AG20443 (cell line): ENCODE measurements around the gene TEPSIN.
A peak's percentile ranks its signal among the peaks of the same experiment; 100 is the strongest.

Source experiments
- DNase-seq: peaks from one replicate; pipeline ENCODE4 v3.0.0; 2012; ENCODE audit warnings: low spot score, mixed read lengths

TEPSIN gene

GRCh38 chr17:81219476-81220180 is 19.2 kb downstream of the TEPSIN start:
- no peak for DNase-seq

GRCh38 chr17:81218991-81219390 is 19.9 kb downstream of the TEPSIN start:
- no peak for DNase-seq

- no peak for DNase-seq
Measured at GRCh38 chr17:81218459-81218858, 20.4 kb downstream of the TEPSIN start.

GRCh38 chr17:81217491-81217890 is 21.4 kb downstream of the TEPSIN start:
- DNase-seq: no peak

GRCh38 chr17:81213978-81214377 is 24.9 kb downstream of the TEPSIN start:
- DNase-seq: no peak

- DNase-seq: no peak
Measured at GRCh38 chr17:81212365-81212764, 26.5 kb downstream of the TEPSIN start.

- DNase-seq: no peak
Measured at GRCh38 chr17:81210868-81211267, 28.0 kb downstream of the TEPSIN start.

GRCh38 chr17:81210466-81210865 is 28.4 kb downstream of the TEPSIN start:
- DNase-seq: no peak

- no peak for DNase-seq
Measured at GRCh38 chr17:81209141-81209540, 29.7 kb downstream of the TEPSIN start.

GRCh38 chr17:81208651-81209050 is 30.2 kb downstream of the TEPSIN start:
- DNase-seq: no peak

GRCh38 chr17:81207610-81208581 is 31.0 kb downstream of the TEPSIN start:
- no peak for DNase-seq

- no peak for DNase-seq
Measured at GRCh38 chr17:81206657-81207056, 32.2 kb downstream of the TEPSIN start.

- no peak for DNase-seq
Measured at GRCh38 chr17:81206166-81206565, 32.7 kb downstream of the TEPSIN start.

- DNase-seq: no peak
Measured at GRCh38 chr17:81204578-81204977, 34.3 kb downstream of the TEPSIN start.

- no peak for DNase-seq
Measured at GRCh38 chr17:81203136-81203535, 35.7 kb downstream of the TEPSIN start.

GRCh38 chr17:81202318-81202717 is 36.5 kb downstream of the TEPSIN start:
- DNase-seq: no peak

GRCh38 chr17:81200695-81201580 is 37.9 kb downstream of the TEPSIN start:
- peak; percentile 88 for DNase-seq

GRCh38 chr17:81200201-81200600 is 38.7 kb downstream of the TEPSIN start:
- DNase-seq: no peak

- no peak for DNase-seq
Measured at GRCh38 chr17:81199482-81199830, 39.4 kb downstream of the TEPSIN start.

GRCh38 chr17:81198826-81199481 is 39.9 kb downstream of the TEPSIN start:
- no peak for DNase-seq

- DNase-seq: no peak
Measured at GRCh38 chr17:81197831-81198490, 40.9 kb downstream of the TEPSIN start.
